Measurements from ENCODE around the gene PPIL1. TPM values are rescaled to one million over a fixed set of nuclear protein-coding genes. Genes with fewer than 3 reads are reported as not detected.

The PPIL1 gene
- total RNA-seq, 1 experiment from 2014 or later: 75.2 TPM

- Histone ChIP-seq H3K4me3 (no peak overlapping the region), H3K4me1 (peaks cover 9% of the 10 kb centered on the region), H3K9me3 (replicated peaks) (no peaks in the 10 kb centered on the region), H3K36me3 (no peaks in the 10 kb centered on the region), H3K27me3 (0 out of 2 replicates have a peak, but pooled peaks cover 5% of the 10 kb centered on the region), H3K27ac (no peak overlapping the region)
- no peak for DNase-seq
Measured at GRCh38 chr6:36825994-36826393, 48.6 kb downstream of the PPIL1 start.

- no peak for DNase-seq
- no peak overlapping the region for H3K27ac ChIP-seq
- no peaks in the 10 kb centered on the region for H3K9me3 ChIP-seq (replicated peaks)
- peaks cover 14% of the 10 kb centered on the region for H3K4me1 ChIP-seq
- no peak overlapping the region for H3K4me3 ChIP-seq
- 0 out of 2 replicates have a peak, but pooled peaks cover 5% of the 10 kb centered on the region for H3K27me3 ChIP-seq
- H3K36me3 ChIP-seq: no peaks in the 10 kb centered on the region
Measured at GRCh38 chr6:36825452-36825851, 49.2 kb downstream of the PPIL1 start.

- DNase-seq: no peak
- Histone ChIP-seq H3K27me3 (0 out of 2 replicates have a peak, but pooled peaks cover 5% of the 10 kb centered on the region), H3K36me3 (no peaks in the 10 kb centered on the region), H3K4me3 (no peak overlapping the region), H3K4me1 (peaks cover 15% of the 10 kb centered on the region), H3K27ac (no peak overlapping the region), H3K9me3 (replicated peaks) (no peaks in the 10 kb centered on the region)
Measured at GRCh38 chr6:36824253-36824652, 50.4 kb downstream of the PPIL1 start.

- H3K4me3 ChIP-seq: no peak overlapping the region
- H3K36me3 ChIP-seq: no peaks in the 10 kb centered on the region
- H3K27ac ChIP-seq: no peak overlapping the region
- peak in 1 of 2 experiments; percentile 40 for DNase-seq
- H3K9me3 ChIP-seq (replicated peaks): no peaks in the 10 kb centered on the region
- peaks cover 15% of the 10 kb centered on the region for H3K4me1 ChIP-seq
- H3K27me3 ChIP-seq: 0 out of 2 replicates have a peak, but pooled peaks cover 5% of the 10 kb centered on the region
Measured at GRCh38 chr6:36823421-36824096, 51.0 kb downstream of the PPIL1 start.

GRCh38 chr6:36822506-36823269, 51.9 kb downstream of the PPIL1 start:
- H3K27ac ChIP-seq: no peak overlapping the region
- H3K4me3 ChIP-seq: no peak overlapping the region
- H3K36me3 ChIP-seq: no peaks in the 10 kb centered on the region
- 0 out of 2 replicates have a peak, but pooled peaks cover 5% of the 10 kb centered on the region for H3K27me3 ChIP-seq
- DNase-seq: no peak
- peaks cover 15% of the 10 kb centered on the region for H3K4me1 ChIP-seq
- H3K9me3 ChIP-seq (replicated peaks): no peaks in the 10 kb centered on the region

GRCh38 chr6:36821581-36822335, 52.8 kb downstream of the PPIL1 start:
- 0 out of 2 replicates have a peak, but pooled peaks cover 5% of the 10 kb centered on the region for H3K27me3 ChIP-seq
- H3K4me1 ChIP-seq: peaks cover 12% of the 10 kb centered on the region
- no peaks in the 10 kb centered on the region for H3K36me3 ChIP-seq
- no peak overlapping the region for H3K4me3 ChIP-seq
- no peak for DNase-seq
- H3K9me3 ChIP-seq (replicated peaks): no peaks in the 10 kb centered on the region
- H3K27ac ChIP-seq: no peak overlapping the region

- H3K36me3 ChIP-seq: no peaks in the 10 kb centered on the region
- no peak overlapping the region for H3K27ac ChIP-seq
- peaks cover 12% of the 10 kb centered on the region for H3K4me1 ChIP-seq
- 0 out of 2 replicates have a peak, but pooled peaks cover 5% of the 10 kb centered on the region for H3K27me3 ChIP-seq
- H3K4me3 ChIP-seq: no peak overlapping the region
- DNase-seq: peak; percentile 46 to 54
- H3K9me3 ChIP-seq (replicated peaks): no peaks in the 10 kb centered on the region
Measured at GRCh38 chr6:36820700-36821580, 53.7 kb downstream of the PPIL1 start.

GRCh38 chr6:36818756-36819155, 55.8 kb downstream of the PPIL1 start:
- peaks cover 12% of the 10 kb centered on the region for H3K4me1 ChIP-seq
- H3K36me3 ChIP-seq: no peaks in the 10 kb centered on the region
- no peaks in the 10 kb centered on the region for H3K9me3 ChIP-seq (replicated peaks)
- H3K4me3 ChIP-seq: no peak overlapping the region
- 0 out of 2 replicates have a peak, but pooled peaks cover 5% of the 10 kb centered on the region for H3K27me3 ChIP-seq
- no peak for DNase-seq
- H3K27ac ChIP-seq: no peak overlapping the region

GRCh38 chr6:36817847-36818246, 56.8 kb downstream of the PPIL1 start:
- no peak for DNase-seq
- Histone ChIP-seq H3K9me3 (replicated peaks) (no peaks in the 10 kb centered on the region), H3K4me3 (no peak overlapping the region), H3K27ac (no peak overlapping the region), H3K36me3 (no peaks in the 10 kb centered on the region), H3K27me3 (0 out of 2 replicates have a peak, but pooled peaks cover 3% of the 10 kb centered on the region), H3K4me1 (peaks cover 12% of the 10 kb centered on the region)

GRCh38 chr6:36817176-36817817, 57.3 kb downstream of the PPIL1 start:
- Histone ChIP-seq H3K36me3 (no peaks in the 10 kb centered on the region), H3K4me3 (no peak overlapping the region)

GRCh38 chr6:36815962-36816735, 58.5 kb downstream of the PPIL1 start:
- H3K4me1 ChIP-seq: peaks cover 8% of the 10 kb centered on the region
- H3K4me3 ChIP-seq: no peak overlapping the region
- no peaks in the 10 kb centered on the region for H3K27me3 ChIP-seq
- H3K36me3 ChIP-seq: no peaks in the 10 kb centered on the region
- no peak overlapping the region for H3K27ac ChIP-seq
- no peak for DNase-seq
- H3K9me3 ChIP-seq (replicated peaks): no peaks in the 10 kb centered on the region

More at GRCh38 chr6:36817176-36817817, 57.3 kb downstream of the PPIL1 start:
- DNase-seq: no peak
- no peaks in the 10 kb centered on the region for H3K9me3 ChIP-seq (replicated peaks)
- peaks cover 12% of the 10 kb centered on the region for H3K4me1 ChIP-seq
- H3K27me3 ChIP-seq: no peaks in the 10 kb centered on the region
- no peak overlapping the region for H3K27ac ChIP-seq

GRCh38 chr6:36814249-36814648, 60.4 kb downstream of the PPIL1 start:
- no peaks in the 10 kb centered on the region for H3K4me1 ChIP-seq
- no peak for DNase-seq
- H3K9me3 ChIP-seq (replicated peaks): no peaks in the 10 kb centered on the region
- no peak overlapping the region for H3K27ac ChIP-seq
- no peak overlapping the region for H3K4me3 ChIP-seq
- H3K36me3 ChIP-seq: no peaks in the 10 kb centered on the region
- H3K27me3 ChIP-seq: no peaks in the 10 kb centered on the region; the same call in 1 of the 2 replicates

GRCh38 chr6:36813526-36813925, 61.1 kb downstream of the PPIL1 start:
- Histone ChIP-seq H3K4me3 (no peak overlapping the region), H3K36me3 (no peaks in the 10 kb centered on the region), H3K4me1 (no peaks in the 10 kb centered on the region), H3K9me3 (replicated peaks) (no peaks in the 10 kb centered on the region), H3K27me3 (peaks cover 3% of the 10 kb centered on the region), H3K27ac (no peak overlapping the region)
- no peak for DNase-seq
